Stimulated activated CD4-positive, alpha-beta T cell treated with anti-CD3 and anti-CD28 coated beads, Interleukin-15, amount 100 ng/mL, for 24 hours (primary cell): Measurements from ENCODE around the gene PPP2R2C.

Experiments
- DNase-seq: peaks from one replicate; pipeline ENCODE4 v3.0.0-alpha.2; 2020

PPP2R2C gene

GRCh38 chr4:6298852-6299251, 173.6 kb downstream of the PPP2R2C start:
- DNase-seq = no peak

- no peak for DNase-seq
Measured at GRCh38 chr4:6298035-6298434, 174.4 kb downstream of the PPP2R2C start.

- DNase-seq = no peak
Measured at GRCh38 chr4:6297266-6297815, 175.1 kb downstream of the PPP2R2C start.

- no peak for DNase-seq
Measured at GRCh38 chr4:6296026-6296425, 176.4 kb downstream of the PPP2R2C start.

GRCh38 chr4:6295495-6295894, 176.9 kb downstream of the PPP2R2C start:
- no peak for DNase-seq

GRCh38 chr4:6294705-6295421, 177.6 kb downstream of the PPP2R2C start:
- no peak for DNase-seq

GRCh38 chr4:6293661-6294060, 178.8 kb downstream of the PPP2R2C start:
- DNase-seq = no peak

GRCh38 chr4:6293097-6293445, 179.3 kb downstream of the PPP2R2C start:
- no peak for DNase-seq

GRCh38 chr4:6292376-6293096, 179.9 kb downstream of the PPP2R2C start:
- no peak for DNase-seq

- no peak for DNase-seq
Measured at GRCh38 chr4:6291784-6292297, 180.6 kb downstream of the PPP2R2C start.

GRCh38 chr4:6290769-6291547, 181.5 kb downstream of the PPP2R2C start:
- no peak for DNase-seq

- DNase-seq = no peak
Measured at GRCh38 chr4:6290256-6290655, 182.2 kb downstream of the PPP2R2C start.

GRCh38 chr4:6288871-6289270, 183.5 kb downstream of the PPP2R2C start:
- no peak for DNase-seq

- no peak for DNase-seq
Measured at GRCh38 chr4:6288342-6288741, 184.1 kb downstream of the PPP2R2C start.

- DNase-seq = no peak
Measured at GRCh38 chr4:6287017-6287788, 185.2 kb downstream of the PPP2R2C start.

GRCh38 chr4:6283282-6283681, 189.1 kb downstream of the PPP2R2C start:
- DNase-seq = no peak

GRCh38 chr4:6282314-6282771, 190.1 kb downstream of the PPP2R2C start:
- no peak for DNase-seq

- no peak for DNase-seq
Measured at GRCh38 chr4:6281436-6282313, 190.7 kb downstream of the PPP2R2C start.

- DNase-seq = no peak
Measured at GRCh38 chr4:6280365-6280996, 191.9 kb downstream of the PPP2R2C start.

GRCh38 chr4:6279582-6280289, 192.7 kb downstream of the PPP2R2C start:
- DNase-seq = no peak
